Breast epithelium (tissue), 4 donors: ENCODE results near the gene NLK. TPM values are rescaled to one million over a fixed set of nuclear protein-coding genes. Genes with fewer than 3 reads are reported as not detected.
"Not testable (repeated sequence)": the region's sequence is repeated elsewhere in the genome, so short reads cannot be mapped to it uniquely, and the experiment has no call there.

Experiments
- DNase-seq, 2 donors: peaks; one replicate each; pipeline ENCODE4 v3.0.0-alpha.2; 2019; ENCODE audit warnings: low spot score in 2 of 2
- H3K27ac ChIP-seq, 2 donors: fragments of 200-600 bp; sonication (generic) in 1 of 2; one replicate each; pipeline ENCODE4 v1.5.1; 2016 to 2019; ENCODE audit warnings: mild to moderate bottlenecking in 1 of 2
- H3K27me3 ChIP-seq, 2 donors: fragments of 200-600 bp; sonication (generic) in 1 of 2; one replicate each; pipeline versions ENCODE4 v1.5.1 to v1.6.0; 2017 to 2019; ENCODE audit warnings: control low read depth in 1 of 2, mild to moderate bottlenecking in 1 of 2
- H3K36me3 ChIP-seq: fragments of 200-600 bp; one replicate; pipeline ENCODE4 v1.5.1; 2019
- H3K4me1 ChIP-seq, 2 donors: fragments of 200-600 bp; sonication (generic); one replicate each; pipeline ENCODE4 v1.5.1; 2016 to 2019; ENCODE audit warnings: control low read depth in 1 of 2
- H3K4me3 ChIP-seq, 3 donors: fragments of 200-600 bp; sonication (generic); 1 replicate in 2 of 3; 2 replicates in 1 of 3; pipeline ENCODE4 v1.5.1; 2016 to 2019; ENCODE audit warnings: mild to moderate bottlenecking in 3 of 3, moderate library complexity in 2 of 3
- H3K9me3 ChIP-seq, 2 donors: fragments of 200-600 bp; sonication (generic) in 1 of 2; one replicate each; pipeline ENCODE4 v1.5.1; 2016 to 2019; ENCODE audit warnings: control low read depth in 1 of 2
- CTCF ChIP-seq, 3 donors: fragments of 450-650 bp; IDR thresholded peaks; one replicate each; pipeline ENCODE4 v1.5.1; 2016 to 2017; ENCODE audit warnings: antibody characterized with exemption in 3 of 3, mild to moderate bottlenecking in 3 of 3, moderate library complexity in 3 of 3
- POLR2A ChIP-seq: fragments of 450-650 bp; IDR thresholded peaks from one replicate; pipeline ENCODE4 v1.6.1; 2016; ENCODE audit warnings: antibody characterized with exemption, mild to moderate bottlenecking, moderate library complexity
- POLR2AphosphoS5 ChIP-seq, 3 donors: sonication (generic); formaldehyde crosslinking; IDR thresholded peaks; one replicate each; pipeline ENCODE4 v1.6.1; 2017; ENCODE audit warnings: antibody characterized with exemption in 3 of 3
- intact Hi-C: fragments of 100-400 bp; cut with DNase I; formaldehyde crosslinking; loops from one replicate; pipeline ENCODE4 v1.15.1; 2023; ENCODE audit warnings: low total_unique reads
- total RNA-seq, 3 donors: library from RNA; depleted of rRNA; stranded (reverse); fragments of >200 nt; gene quantifications; one replicate each; pipeline ENCODE4 v1.1.0, GENCODE V29; 2016

The NLK gene
- total RNA-seq, 3 donors from 2014 or later: 19.8 to 35.1 (median 27.5) TPM

- H3K9me3 ChIP-seq: peaks cover 0 to 13% of the 10 kb centered on the region in 2 donors
- H3K27ac ChIP-seq: no peak overlapping the region
- no peaks in the 10 kb centered on the region for H3K4me1 ChIP-seq
- no peak overlapping the region for H3K4me3 ChIP-seq
- TF ChIP-seq POLR2AphosphoS5 (IDR thresholded peaks at IDR 0.05): no peak
- no peak for TF ChIP-seq POLR2A
- no peak for TF ChIP-seq CTCF (IDR thresholded peaks at IDR 0.05)
- no peaks in the 10 kb centered on the region for H3K27me3 ChIP-seq
- DNase-seq: no peak
- intact Hi-C loops: no loop called here
- H3K36me3 ChIP-seq: no peaks in the 10 kb centered on the region
Observed at GRCh38 chr17:28071891-28072606, 29.6 kb downstream of the NLK start.

- H3K27me3 ChIP-seq: no peaks in the 10 kb centered on the region
- TF ChIP-seq POLR2A: no peak
- TF ChIP-seq POLR2AphosphoS5 (IDR thresholded peaks at IDR 0.05): no peak
- TF ChIP-seq CTCF (IDR thresholded peaks at IDR 0.05): no peak
- no peaks in the 10 kb centered on the region for H3K4me1 ChIP-seq
- H3K36me3 ChIP-seq: no peaks in the 10 kb centered on the region
- no peak for DNase-seq
- H3K27ac ChIP-seq: no peak overlapping the region
- intact Hi-C loops: no loop called here
- H3K4me3 ChIP-seq: no peak overlapping the region
- peaks cover 0 to 13% of the 10 kb centered on the region in 2 donors for H3K9me3 ChIP-seq
Observed at GRCh38 chr17:28072936-28073533, 30.6 kb downstream of the NLK start.

- intact Hi-C loops: no loop called here
- TF ChIP-seq CTCF (IDR thresholded peaks at IDR 0.05) (no peak), POLR2AphosphoS5 (IDR thresholded peaks at IDR 0.05) (no peak), POLR2A (no peak)
- Histone ChIP-seq H3K4me3 (no peak overlapping the region), H3K27me3 (no peaks in the 10 kb centered on the region), H3K36me3 (no peaks in the 10 kb centered on the region), H3K9me3 (peaks cover 0 to 13% of the 10 kb centered on the region in 2 donors), H3K27ac (no peak overlapping the region), H3K4me1 (no peaks in the 10 kb centered on the region)
- no peak for DNase-seq
Observed at GRCh38 chr17:28074010-28074409, 31.5 kb downstream of the NLK start.

GRCh38 chr17:28076144-28076543 is 33.7 kb downstream of the NLK start:
- Histone ChIP-seq H3K9me3 (peaks cover 0 to 8% of the 10 kb centered on the region in 2 donors), H3K27ac (no peak overlapping the region), H3K36me3 (no peaks in the 10 kb centered on the region), H3K27me3 (no peaks in the 10 kb centered on the region), H3K4me1 (no peaks in the 10 kb centered on the region), H3K4me3 (no peak overlapping the region)
- intact Hi-C loops: no loop called here
- no peak for DNase-seq
- TF ChIP-seq CTCF (IDR thresholded peaks at IDR 0.05) (no peak), POLR2A (no peak), POLR2AphosphoS5 (IDR thresholded peaks at IDR 0.05) (no peak)

GRCh38 chr17:28077140-28077539 is 34.7 kb downstream of the NLK start:
- H3K36me3 ChIP-seq, H3K27me3 ChIP-seq, intact Hi-C loops, H3K27ac ChIP-seq, DNase-seq, H3K4me1 ChIP-seq, H3K9me3 ChIP-seq, H3K4me3 ChIP-seq: not testable (repeated sequence)
